GM18511 (cell line): ENCODE data around the gene APLP2.
"Not testable (repeated sequence)": the region's sequence is repeated elsewhere in the genome, so short reads cannot be mapped to it uniquely, and the experiment has no call there.

ENCODE experiments used
- ATAC-seq: cut with Tn5 transposase; IDR thresholded peaks from one replicate; pipeline ENCODE4 v1.9.1; 2021; ENCODE audit warnings: mild to moderate bottlenecking, moderate library complexity; ENCODE audit not compliant: unreplicated experiment

The APLP2 gene

GRCh38 chr11:130088919-130089673 lies 19.4 kb downstream of the APLP2 start:
- no peak for ATAC-seq

GRCh38 chr11:130089674-130090073 lies 20.0 kb downstream of the APLP2 start:
- no peak for ATAC-seq

GRCh38 chr11:130090517-130090916 lies 20.8 kb downstream of the APLP2 start:
- ATAC-seq: not testable (repeated sequence)

- ATAC-seq: not testable (repeated sequence)
These were observed 21.5 kb downstream of the APLP2 start for GRCh38 chr11:130091169-130091568.

DNA sequence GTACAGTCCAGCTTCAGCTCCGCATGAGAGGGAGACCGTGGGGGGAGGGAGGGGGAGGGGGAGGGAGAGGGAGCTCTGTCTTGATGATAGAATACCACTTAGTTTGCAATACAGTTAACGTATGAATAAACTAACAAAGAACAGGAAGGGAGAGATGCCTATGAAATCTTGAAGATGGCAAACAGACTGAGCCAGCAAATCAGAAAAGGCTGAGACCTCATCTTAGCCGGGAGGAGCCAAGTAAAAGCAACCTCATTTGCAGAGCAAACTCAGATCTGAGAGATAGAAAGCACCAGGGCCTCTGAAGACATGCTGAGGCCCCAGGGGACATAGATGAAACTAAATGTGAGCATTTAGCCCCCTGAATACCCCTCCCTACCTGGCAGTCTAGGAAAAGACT lies 23.0 kb downstream of the APLP2 start:
- ATAC-seq: no peak

GRCh38 chr11:130094614-130095013 lies 24.9 kb downstream of the APLP2 start:
- ATAC-seq: no peak

DNA sequence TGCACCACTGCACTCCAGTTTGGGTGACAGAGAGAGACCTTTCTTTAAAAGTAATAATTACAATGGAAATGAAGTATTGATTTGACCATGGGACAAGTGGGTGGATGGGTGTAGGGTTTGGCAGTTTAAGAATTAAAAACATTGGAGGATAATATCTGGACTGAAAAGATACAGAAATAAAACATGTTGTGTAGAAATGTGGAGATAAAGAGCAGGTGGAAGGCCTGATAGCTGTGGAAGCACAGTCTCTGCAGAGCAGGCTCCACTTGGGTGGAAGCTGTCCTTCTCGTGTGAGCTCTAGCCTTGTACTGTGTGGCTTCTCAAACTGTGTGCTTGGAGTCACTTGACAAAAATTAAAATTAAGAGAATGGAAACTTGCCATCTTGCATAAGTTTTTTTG lies 25.6 kb downstream of the APLP2 start:
- no peak for ATAC-seq

DNA sequence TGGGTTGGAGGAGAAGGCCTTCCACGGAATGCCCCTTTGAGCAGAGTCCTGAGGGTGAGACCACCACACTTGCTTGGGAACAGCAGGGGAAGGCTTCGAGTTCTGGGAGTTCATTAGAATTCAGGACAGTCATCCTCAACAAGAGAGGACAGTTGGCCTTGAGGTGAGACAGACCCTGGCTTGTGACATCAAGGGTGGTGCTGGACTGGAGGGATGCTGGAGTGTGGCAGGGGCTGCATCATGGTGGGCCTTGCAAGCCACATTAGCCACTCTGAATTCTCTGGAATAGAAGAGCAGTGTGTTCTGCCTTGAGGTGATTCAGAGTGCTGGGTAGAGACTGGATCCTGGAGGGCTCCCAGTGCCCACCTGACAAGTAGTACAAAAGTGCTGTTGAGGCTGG lies 26.3 kb downstream of the APLP2 start:
- no peak for ATAC-seq

GRCh38 chr11:130096823-130097222 lies 27.1 kb downstream of the APLP2 start:
- no peak for ATAC-seq

DNA sequence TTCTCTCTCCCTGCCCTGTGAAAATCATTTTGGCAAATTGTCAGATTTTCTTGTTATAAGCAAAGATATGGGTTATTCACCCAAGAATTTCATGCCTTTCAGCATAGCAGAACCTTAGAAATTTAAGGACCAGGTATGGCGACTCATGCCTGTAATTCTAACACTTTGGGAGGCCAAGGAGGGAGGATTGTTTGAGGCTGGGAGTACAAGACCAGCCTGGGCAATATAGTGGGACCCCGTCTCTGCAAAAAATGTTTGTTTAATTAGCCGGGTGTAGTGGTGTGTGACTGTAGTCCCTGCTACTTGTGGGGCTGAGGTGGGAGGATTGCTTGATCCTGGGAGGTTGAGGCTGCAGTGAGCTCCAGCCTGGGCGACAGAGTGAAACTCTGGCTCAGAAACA lies 27.6 kb downstream of the APLP2 start:
- no peak for ATAC-seq

DNA sequence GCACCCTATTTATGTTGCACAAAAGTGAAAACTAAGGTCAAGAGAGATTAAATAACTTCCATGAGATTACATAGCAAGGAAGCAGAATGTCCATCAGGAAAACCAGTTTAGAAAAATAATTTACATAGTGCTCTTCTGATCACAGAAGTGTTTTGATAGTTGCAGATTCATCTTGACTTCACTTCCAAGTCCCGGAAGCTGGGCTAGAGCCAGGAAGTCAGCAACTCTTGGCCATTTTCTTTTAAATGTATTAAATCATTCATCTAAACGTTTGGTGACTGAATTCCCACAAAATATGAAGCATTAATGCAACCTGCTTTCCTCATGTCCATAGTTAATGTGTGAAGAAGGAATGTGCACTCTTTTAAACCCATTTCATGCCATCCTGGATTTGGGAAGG lies 29.7 kb downstream of the APLP2 start:
- ATAC-seq: no peak

- ATAC-seq: no peak
These were observed 30.8 kb downstream of the APLP2 start for GRCh38 chr11:130100381-130101095.

DNA sequence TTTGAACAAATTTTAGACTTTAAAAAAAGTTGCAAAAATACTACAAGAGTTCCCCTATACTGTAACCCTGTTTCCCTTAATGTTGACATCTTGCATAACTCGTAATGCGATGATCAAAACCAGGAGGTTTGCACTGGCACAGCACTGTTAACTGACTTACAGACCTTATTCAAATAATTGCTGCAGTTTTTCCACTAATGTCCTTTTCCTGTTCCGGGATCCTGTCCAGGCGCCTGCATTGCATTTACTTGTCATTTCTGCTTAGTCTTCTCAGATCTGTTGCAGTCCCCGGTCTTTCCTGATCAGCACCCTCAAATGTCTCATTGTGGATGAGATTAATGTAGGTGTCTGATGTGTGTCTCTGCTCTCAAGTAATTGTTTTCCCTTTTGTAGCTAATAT lies 32.0 kb downstream of the APLP2 start:
- no peak for ATAC-seq

GRCh38 chr11:130102301-130103249 lies 32.9 kb downstream of the APLP2 start:
- no peak for ATAC-seq

DNA sequence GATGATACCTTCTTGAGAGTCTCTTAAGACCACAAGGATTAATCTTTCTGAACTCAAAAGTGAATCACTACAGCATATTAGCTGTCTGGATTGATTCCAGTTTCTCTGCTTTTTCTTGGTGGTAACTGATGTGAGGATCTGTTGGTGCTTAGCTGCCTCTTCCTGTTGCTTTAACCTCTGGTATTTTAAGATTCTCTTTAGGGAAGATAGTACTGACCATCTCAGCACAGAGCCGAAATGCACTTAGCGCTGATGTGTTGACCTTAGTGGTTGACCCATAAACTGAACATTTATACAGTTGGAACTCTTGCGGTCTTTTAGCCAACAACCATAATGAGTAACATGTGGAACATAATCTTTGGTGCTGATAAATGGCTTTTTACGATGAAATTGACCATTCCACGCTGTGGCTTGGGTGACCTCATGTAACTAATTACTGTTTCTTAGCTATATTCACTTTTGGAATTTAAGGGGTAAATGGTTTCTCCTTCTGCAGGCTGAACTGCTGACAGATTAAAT lies 33.7 kb downstream of the APLP2 start:
- no peak for ATAC-seq

DNA sequence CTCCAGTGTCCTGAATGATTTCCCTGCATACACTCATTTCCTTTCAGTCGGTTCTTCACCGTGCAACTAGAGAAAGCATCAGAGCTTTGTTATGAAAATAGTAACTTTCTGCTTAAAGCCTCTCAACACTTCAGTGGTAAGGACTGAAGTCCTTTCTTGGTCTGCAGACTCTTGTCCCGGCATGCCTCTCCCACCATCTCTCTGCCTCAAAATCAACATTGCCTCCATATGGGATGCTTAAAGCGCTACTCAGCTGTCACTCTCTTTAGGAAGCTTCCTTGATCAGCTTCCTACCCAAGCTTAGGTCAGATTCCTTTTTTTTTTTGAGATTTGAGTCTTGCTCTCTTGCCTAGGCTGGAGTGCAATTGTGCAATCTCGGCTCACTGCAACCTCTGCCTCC lies 36.7 kb downstream of the APLP2 start:
- no peak for ATAC-seq

DNA sequence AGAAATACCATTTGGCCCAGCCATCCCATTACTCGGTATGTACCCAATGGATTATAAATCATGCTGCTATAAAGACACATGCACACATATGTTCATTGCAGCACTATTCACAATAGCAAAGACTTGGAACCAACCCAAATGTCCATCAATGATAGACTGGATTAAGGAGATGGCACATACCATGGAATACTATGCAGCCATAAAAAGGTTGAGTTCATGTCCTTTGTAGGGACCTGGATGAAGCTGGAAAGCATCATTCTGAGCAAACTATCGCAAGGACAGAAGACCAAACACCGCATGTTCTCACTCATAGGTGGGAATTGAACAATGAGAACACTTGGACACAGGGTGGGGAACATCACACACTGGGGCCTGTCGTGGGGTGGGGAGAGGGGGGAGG lies 39.0 kb downstream of the APLP2 start:
- not testable (repeated sequence) for ATAC-seq

DNA sequence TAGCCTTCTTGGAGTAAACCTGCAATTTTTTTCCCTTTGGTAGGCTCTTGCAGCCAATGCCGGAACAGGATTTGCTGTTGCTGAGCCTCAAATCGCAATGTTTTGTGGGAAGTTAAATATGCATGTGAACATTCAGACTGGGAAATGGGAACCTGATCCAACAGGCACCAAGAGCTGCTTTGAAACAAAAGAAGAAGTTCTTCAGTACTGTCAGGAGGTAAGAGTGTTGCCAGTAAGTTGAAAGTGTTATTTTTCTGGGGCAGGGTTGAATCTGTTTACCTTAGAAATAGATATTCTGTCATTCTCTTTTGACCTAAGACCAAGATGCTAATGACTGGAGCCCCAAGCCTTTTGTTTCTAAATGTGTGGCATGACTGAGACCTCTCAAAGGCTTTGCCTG lies 39.7 kb downstream of the APLP2 start:
- ATAC-seq: no peak

DNA sequence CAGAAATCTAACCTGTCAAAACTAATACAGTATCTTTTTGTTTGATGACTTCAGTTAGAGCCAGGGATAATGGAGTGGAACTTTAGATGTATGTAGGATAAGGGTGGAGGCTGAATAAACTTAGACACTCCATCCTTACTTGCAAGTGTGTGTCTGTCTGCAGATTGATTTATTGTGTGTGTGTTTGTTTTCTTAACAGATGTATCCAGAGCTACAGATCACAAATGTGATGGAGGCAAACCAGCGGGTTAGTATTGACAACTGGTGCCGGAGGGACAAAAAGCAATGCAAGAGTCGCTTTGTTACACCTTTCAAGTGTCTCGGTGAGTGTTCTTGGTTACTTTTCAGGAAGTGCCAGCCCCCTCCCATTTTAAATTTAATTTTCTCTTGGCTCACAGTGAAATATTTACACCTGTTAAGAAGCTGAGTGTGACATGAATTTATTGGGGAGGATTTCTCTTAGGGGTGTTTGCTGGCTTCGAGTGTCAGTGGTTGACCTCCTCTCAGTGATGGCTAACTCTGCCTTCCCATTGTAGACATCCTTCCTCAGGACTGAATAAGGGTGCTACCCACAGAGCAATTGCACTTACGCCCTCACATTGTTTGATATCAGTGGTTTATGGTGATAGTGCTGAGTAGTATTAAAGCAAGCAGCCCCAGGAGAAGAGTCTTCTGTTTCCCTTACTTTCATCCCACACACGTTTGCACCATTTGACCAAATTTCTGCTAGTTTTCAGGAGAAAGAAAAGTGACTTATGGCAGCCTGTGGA lies 40.8 kb downstream of the APLP2 start:
- no peak for ATAC-seq

DNA sequence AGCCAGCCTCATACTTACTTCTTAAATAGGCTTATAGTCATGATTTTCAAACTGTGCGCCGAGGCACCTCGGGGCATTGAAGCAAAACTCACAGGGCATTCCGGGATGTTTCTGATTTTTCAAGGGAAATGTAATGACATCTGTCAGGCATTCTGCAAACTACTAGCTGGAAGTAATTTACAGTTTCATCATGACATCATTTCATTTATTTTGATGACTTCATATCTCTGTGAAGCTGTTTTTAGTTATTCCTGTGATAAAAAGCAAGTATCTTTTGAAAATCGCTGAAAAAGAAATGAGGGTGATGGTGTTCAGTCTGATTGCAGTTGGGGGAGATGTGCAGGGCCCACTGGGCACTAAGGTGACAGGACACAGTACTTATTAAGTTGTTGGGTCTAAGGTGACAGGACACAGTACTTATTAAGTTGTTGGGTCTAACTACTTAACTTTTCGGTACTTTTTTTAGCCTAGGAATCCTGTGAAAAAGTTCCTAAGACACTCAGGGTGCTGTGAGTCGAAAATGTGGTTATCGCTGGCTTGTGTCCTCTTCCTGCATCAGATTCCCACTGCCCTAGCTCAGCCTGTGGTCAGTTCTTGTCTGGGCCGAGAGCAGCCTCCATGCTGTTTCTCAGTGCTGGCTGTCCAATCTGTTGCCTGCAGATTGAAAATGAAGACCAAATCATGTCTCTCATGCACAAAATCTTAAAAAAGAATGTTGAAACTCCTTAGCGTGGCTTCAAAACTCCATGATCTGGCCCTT lies 42.6 kb downstream of the APLP2 start:
- no peak for ATAC-seq
